ENCODE data around the gene KRT10. TPM values are rescaled to one million over a fixed set of nuclear protein-coding genes. Genes with fewer than 3 reads are reported as not detected.

The KRT10 gene
- total and polyA plus RNA-seq, 8 donors = 0.58 to 49.0 (median 14.8) TPM

GRCh38 chr17:40812639-40813038 lies 9.8 kb downstream of the KRT10 start:
- peaks cover 3 to 50% (median 23%) of the 10 kb centered on the region in 3 donors for H3K27me3 ChIP-seq
- DNase-seq = no peak
- intact Hi-C loops (cut with DNase I; ENCODE audit: low total_unique reads) = no loop called here
- no peak overlapping the region for H3K4me3 ChIP-seq
- peaks cover 0 to 3% (median 1%) of the 10 kb centered on the region in 4 donors for H3K9me3 ChIP-seq
- peaks cover 0 to under 1% (median 0%) of the 10 kb centered on the region in 4 donors for H3K4me1 ChIP-seq
- WGBS, 5 donors = 72 to 84% (median 73%) methylated on average over 3 of the region's 3 CpGs
- no peak overlapping the region for H3K27ac ChIP-seq
- H3K36me3 ChIP-seq = peaks cover 4 to 12% (median 9%) of the 10 kb centered on the region in 4 donors
- no peak for TF ChIP-seq POLR2A (IDR thresholded peaks at IDR 0.05)
- TF ChIP-seq EP300 (IDR thresholded peaks at IDR 0.05) = no peak
- TF ChIP-seq, protein P1, sequence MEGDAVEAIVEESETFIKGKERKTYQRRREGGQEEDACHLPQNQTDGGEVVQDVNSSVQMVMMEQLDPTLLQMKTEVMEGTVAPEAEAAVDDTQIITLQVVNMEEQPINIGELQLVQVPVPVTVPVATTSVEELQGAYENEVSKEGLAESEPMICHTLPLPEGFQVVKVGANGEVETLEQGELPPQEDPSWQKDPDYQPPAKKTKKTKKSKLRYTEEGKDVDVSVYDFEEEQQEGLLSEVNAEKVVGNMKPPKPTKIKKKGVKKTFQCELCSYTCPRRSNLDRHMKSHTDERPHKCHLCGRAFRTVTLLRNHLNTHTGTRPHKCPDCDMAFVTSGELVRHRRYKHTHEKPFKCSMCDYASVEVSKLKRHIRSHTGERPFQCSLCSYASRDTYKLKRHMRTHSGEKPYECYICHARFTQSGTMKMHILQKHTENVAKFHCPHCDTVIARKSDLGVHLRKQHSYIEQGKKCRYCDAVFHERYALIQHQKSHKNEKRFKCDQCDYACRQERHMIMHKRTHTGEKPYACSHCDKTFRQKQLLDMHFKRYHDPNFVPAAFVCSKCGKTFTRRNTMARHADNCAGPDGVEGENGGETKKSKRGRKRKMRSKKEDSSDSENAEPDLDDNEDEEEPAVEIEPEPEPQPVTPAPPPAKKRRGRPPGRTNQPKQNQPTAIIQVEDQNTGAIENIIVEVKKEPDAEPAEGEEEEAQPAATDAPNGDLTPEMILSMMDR (IDR thresholded peaks at IDR 0.05) = no peak
- no peak for TF ChIP-seq POLR2AphosphoS5 (IDR thresholded peaks at IDR 0.05)

DNA sequence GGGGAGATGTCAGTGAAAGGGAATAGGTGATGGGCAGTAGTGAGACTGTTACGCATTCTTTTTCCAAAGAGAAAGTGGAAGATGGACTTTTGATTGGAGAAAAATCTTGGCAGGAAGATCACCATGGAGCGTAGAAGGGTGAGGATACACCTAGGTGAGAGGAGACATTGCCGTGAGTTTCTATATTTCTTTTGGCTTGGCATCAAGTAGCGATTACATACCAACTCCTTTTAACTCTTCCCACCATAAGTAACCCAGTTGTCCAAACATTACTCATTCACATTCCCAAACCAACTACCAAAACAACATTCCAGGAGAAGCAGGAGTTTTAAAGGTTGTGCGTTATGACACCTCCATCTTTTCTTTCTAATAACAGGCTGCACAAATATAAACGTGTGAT lies 11.9 kb downstream of the KRT10 start:
- intact Hi-C loops (cut with DNase I; ENCODE audit: low total_unique reads) = no loop called here
- H3K36me3 ChIP-seq = no peaks in the 10 kb centered on the region
- 63 to 71% (median 67%) methylated on average over 6 of the region's 6 CpGs for WGBS, 5 donors
- TF ChIP-seq EP300 (IDR thresholded peaks at IDR 0.05) (no peak), POLR2A (IDR thresholded peaks at IDR 0.05) (no peak), POLR2AphosphoS5 (IDR thresholded peaks at IDR 0.05) (no peak)
- TF ChIP-seq, protein P1 (IDR thresholded peaks at IDR 0.05) = no peak
- H3K27ac ChIP-seq = no peak overlapping the region
- no peak for DNase-seq
- H3K9me3 ChIP-seq = peaks cover 0 to 3% (median 1%) of the 10 kb centered on the region in 4 donors
- no peaks in the 10 kb centered on the region for H3K4me1 ChIP-seq
- H3K27me3 ChIP-seq = peaks cover 3 to 72% (median 42%) of the 10 kb centered on the region in 3 donors
- no peak overlapping the region for H3K4me3 ChIP-seq

DNA sequence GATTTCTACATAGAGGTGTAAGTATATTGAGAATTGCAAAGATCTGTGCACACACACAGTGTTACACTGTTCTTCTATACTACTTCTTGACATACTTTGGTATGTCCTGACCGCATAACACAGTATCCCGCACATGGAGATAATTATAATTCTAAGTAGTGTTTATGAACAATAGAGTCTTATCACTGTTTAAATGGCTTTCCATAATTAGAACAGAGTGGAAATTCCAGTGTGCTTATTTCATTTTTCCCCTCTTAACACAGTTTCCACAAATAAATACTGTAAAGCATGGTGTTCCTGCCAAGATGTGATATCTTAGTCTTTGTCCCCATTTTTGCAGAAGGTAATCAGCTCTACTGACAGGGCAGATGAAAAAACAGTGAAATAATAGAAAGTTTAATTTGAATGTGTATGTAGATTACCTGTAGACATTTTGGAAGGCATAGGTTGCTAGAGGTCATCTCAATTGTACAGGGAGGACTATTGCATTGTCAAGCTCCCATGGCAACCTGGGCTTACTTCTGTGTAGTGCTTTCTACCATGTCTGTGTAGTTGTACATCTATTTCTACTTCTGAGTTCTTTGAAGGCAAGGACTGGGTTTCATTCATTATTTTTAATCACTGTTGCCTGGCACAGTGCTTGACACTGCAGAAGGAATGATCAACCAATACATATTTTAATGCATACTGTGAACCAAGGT lies 12.5 kb downstream of the KRT10 start:
- Histone ChIP-seq H3K36me3 (no peaks in the 10 kb centered on the region), H3K4me1 (no peaks in the 10 kb centered on the region), H3K9me3 (peaks cover 0 to 3% (median 1%) of the 10 kb centered on the region in 4 donors), H3K27me3 (peaks cover 3 to 78% (median 46%) of the 10 kb centered on the region in 3 donors), H3K4me3 (no peak overlapping the region), H3K27ac (no peak overlapping the region)
- intact Hi-C loops (cut with DNase I; ENCODE audit: low total_unique reads) = loop anchor here (10.0 kb wide), 1 partner anchor 855 kb away; no protein-coding TSS in a partner anchor
- TF ChIP-seq POLR2AphosphoS5 (IDR thresholded peaks at IDR 0.05) (no peak), EP300 (IDR thresholded peaks at IDR 0.05) (no peak), POLR2A (IDR thresholded peaks at IDR 0.05) (no peak)
- TF ChIP-seq, protein P1 (IDR thresholded peaks at IDR 0.05) = no peak
- no peak for DNase-seq
- WGBS, 5 donors = 22 to 50% (median 41%) methylated on average over 2 of the region's 2 CpGs

DNA sequence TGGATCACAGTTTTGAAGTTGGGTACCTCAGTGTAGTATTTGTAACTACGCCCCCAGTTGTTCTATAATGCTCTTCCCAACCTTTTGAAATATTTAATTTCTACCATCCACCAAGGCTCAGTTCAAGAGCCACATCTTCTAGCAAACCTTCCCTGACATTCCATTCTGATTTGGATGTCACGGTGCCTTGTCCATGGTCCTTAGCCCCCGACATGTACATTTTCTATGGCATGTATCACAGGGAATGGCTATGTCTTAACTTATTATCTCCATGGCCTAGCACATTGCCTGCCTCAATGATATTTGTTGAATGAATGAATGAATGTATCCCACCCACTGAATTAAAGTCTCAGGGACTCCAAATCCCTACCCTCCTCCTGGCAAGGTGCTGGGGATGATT lies 16.3 kb downstream of the KRT10 start:
- Histone ChIP-seq H3K36me3 (no peaks in the 10 kb centered on the region), H3K9me3 (no peaks in the 10 kb centered on the region), H3K27me3 (peaks cover 0 to 88% (median 41%) of the 10 kb centered on the region in 3 donors), H3K4me3 (no peak overlapping the region), H3K4me1 (peaks cover 0 to 6% (median 2%) of the 10 kb centered on the region in 4 donors), H3K27ac (no peak overlapping the region)
- WGBS, 5 donors = 66 to 82% (median 79%) methylated on average over 3 of the region's 3 CpGs
- intact Hi-C loops (cut with DNase I; ENCODE audit: low total_unique reads) = loop anchor here (10.0 kb wide), 1 partner anchor 859 kb away; no protein-coding TSS in a partner anchor
- DNase-seq = no peak
- TF ChIP-seq, protein P1 (IDR thresholded peaks at IDR 0.05) = no peak
- no peak for TF ChIP-seq POLR2AphosphoS5 (IDR thresholded peaks at IDR 0.05)
- no peak for TF ChIP-seq POLR2A (IDR thresholded peaks at IDR 0.05)
- no peak for TF ChIP-seq EP300 (IDR thresholded peaks at IDR 0.05)
